SK-N-SH (cell line): Measurements from ENCODE around the gene SLC5A8. TPM values are rescaled to one million over a fixed set of nuclear protein-coding genes. Genes with fewer than 3 reads are reported as not detected.

Experiments
- CTCF ChIA-PET: fragments of 300-600, 350-600 bp; formaldehyde crosslinking; extraction: SDS; loops from one replicate; lab custom pipeline; 2021; lab: Yijun Ruan, JAX
- POLR2A ChIA-PET: fragments of 350-600 bp; sonication (Branson Sonifier 250); formaldehyde crosslinking; extraction: SDS; loops from one replicate; lab custom pipeline; 2020; ENCODE audit warnings: antibody characterized with exemption, inconsistent platforms; lab: Yijun Ruan, JAX
- DNase-seq: peaks from one replicate; pipeline ENCODE4 v3.0.0; 2012
- H2AFZ ChIP-seq: fragments of 200-600 bp; sonication (generic); 2 replicates; pipeline ENCODE4 v1.8.1; 2016; ENCODE audit warnings: antibody characterized with exemption, mild to moderate bottlenecking, low read depth
- H3F3A ChIP-seq: fragments of 200-600 bp; sonication (generic); replicated peaks from 2 replicates; pipeline ENCODE3; 2016; ENCODE audit warnings: antibody characterized with exemption, mild to moderate bottlenecking; ENCODE audit not compliant: insufficient read depth
- H3K27ac ChIP-seq, 2 experiments: fragments of 200-500 bp in 1 of 2; fragments of 200-600 bp in 1 of 2; sonication (Bioruptor generic) in 1 of 2; sonication (generic), shearing (Covaris generic) in 1 of 2; 2 replicates each; pipeline versions ENCODE4 v1.5.1 to v1.6.1; 2014 to 2016; ENCODE audit warnings: low read depth in 2 of 2, inconsistent platforms in 1 of 2, low read length in 1 of 2, mild to moderate bottlenecking in 1 of 2, mixed read lengths in 1 of 2
- H3K27me3 ChIP-seq: fragments of 200-600 bp; sonication (generic), shearing (Covaris generic); 2 replicates; pipeline ENCODE4 v1.6.1; 2016; ENCODE audit warnings: mixed run types; ENCODE audit not compliant: insufficient read depth
- H3K36me3 ChIP-seq, 2 experiments: fragments of 200-500 bp in 1 of 2; fragments of 200-600 bp in 1 of 2; sonication (Bioruptor generic) in 1 of 2; sonication (generic) in 1 of 2; replicated peaks in 1 of 2; 2 replicates each; pipeline versions ENCODE3 to v1.5.1; 2014 to 2016; ENCODE audit warnings: low read length in 1 of 2, mild to moderate bottlenecking in 1 of 2; ENCODE audit not compliant: insufficient read depth in 2 of 2, control insufficient read depth in 1 of 2
- H3K4me1 ChIP-seq, 2 experiments: fragments of 200-500 bp in 1 of 2; fragments of 200-600 bp in 1 of 2; sonication (Bioruptor generic) in 1 of 2; sonication (generic), shearing (Covaris generic) in 1 of 2; 2 replicates each; pipeline versions ENCODE4 v1.5.1 to v1.6.1; 2014 to 2016; ENCODE audit warnings: low read depth in 1 of 2, low read length in 1 of 2, mixed run types in 1 of 2; ENCODE audit not compliant: insufficient read depth in 2 of 2, control insufficient read depth in 1 of 2
- H3K4me2 ChIP-seq: fragments of 200-600 bp; sonication (generic), shearing (Covaris generic); 2 replicates; pipeline ENCODE4 v1.6.1; 2017; ENCODE audit warnings: mixed run types
- H3K4me3 ChIP-seq, 2 experiments: fragments of 200-500 bp in 1 of 2; fragments of 200-600 bp in 1 of 2; sonication (Bioruptor generic) in 1 of 2; sonication (generic), shearing (Covaris generic) in 1 of 2; 2 replicates each; pipeline versions ENCODE4 v1.5.1 to v1.8.1; 2014 to 2016; ENCODE audit warnings: low read depth in 2 of 2, inconsistent platforms in 1 of 2, low read length in 1 of 2, mild to moderate bottlenecking in 1 of 2, mixed read lengths in 1 of 2, moderate library complexity in 1 of 2
- H3K79me2 ChIP-seq: fragments of 200-600 bp; sonication (generic); 2 replicates; pipeline ENCODE4 v1.8.1; 2017; ENCODE audit warnings: mild to moderate bottlenecking; ENCODE audit not compliant: insufficient read depth
- H3K9ac ChIP-seq: fragments of 200-600 bp; sonication (generic); 2 replicates; pipeline ENCODE4 v1.6.1; 2017; ENCODE audit warnings: mixed run types
- H3K9me2 ChIP-seq: fragments of 200-600 bp; sonication (generic); 2 replicates; pipeline ENCODE4 v1.6.1; 2017; ENCODE audit warnings: mixed run types
- H3K9me3 ChIP-seq: fragments of 200-600 bp; sonication (generic); 2 replicates; pipeline ENCODE4 v1.6.1; 2017; ENCODE audit warnings: mixed run types, mild to moderate bottlenecking, moderate library complexity
- H4K20me1 ChIP-seq: fragments of 200-600 bp; sonication (generic); 2 replicates; pipeline ENCODE4 v1.6.1; 2017; ENCODE audit warnings: mild to moderate bottlenecking, mixed run types; ENCODE audit not compliant: insufficient read depth
- ELF1 ChIP-seq: IDR thresholded peaks from 2 replicates; pipeline ENCODE4 v1.4.0; 2012
- EP300 ChIP-seq, 2 experiments: IDR thresholded peaks; 2 replicates each; pipeline versions ENCODE4 v1.4.0 to v1.6.1; 2012; ENCODE audit warnings: borderline replicate concordance in 1 of 2, low read depth in 1 of 2, low read length in 1 of 2
- EZH2phosphoT487 ChIP-seq: fragments of 200-600 bp; sonication (generic); IDR thresholded peaks from 2 replicates; pipeline ENCODE4 v1.6.1; 2017; ENCODE audit warnings: low read depth, mixed run types, mild to moderate bottlenecking, antibody characterized with exemption, moderate library complexity, borderline replicate concordance
- FOSL2 ChIP-seq: IDR thresholded peaks from 2 replicates; pipeline ENCODE4 v1.4.0; 2012; ENCODE audit warnings: low read depth, mild to moderate bottlenecking, moderate library complexity, borderline replicate concordance
- FOXJ3 ChIP-seq: sonication (generic); formaldehyde crosslinking; IDR thresholded peaks from 2 replicates; pipeline ENCODE4 v1.5.1; 2020; ENCODE audit warnings: mild to moderate bottlenecking, missing genetic modification reagents
- GABPA ChIP-seq: IDR thresholded peaks from 2 replicates; pipeline ENCODE4 v1.4.0; 2012; ENCODE audit warnings: low read depth, mild to moderate bottlenecking
- MAX ChIP-seq: IDR thresholded peaks from 2 replicates; pipeline ENCODE4 v1.4.0; 2012; ENCODE audit warnings: low read depth
- MXI1 ChIP-seq: IDR thresholded peaks from 2 replicates; pipeline ENCODE4 v1.6.1; 2012; ENCODE audit warnings: mild to moderate bottlenecking, low read depth, low read length, improper control_type of control experiment
- NRF1 ChIP-seq: IDR thresholded peaks from 2 replicates; pipeline ENCODE4 v1.6.1; 2012; ENCODE audit warnings: low read depth, mild to moderate bottlenecking, low read length
- PBX3 ChIP-seq: IDR thresholded peaks from 2 replicates; pipeline ENCODE4; 2012
- POLR2AphosphoS5 ChIP-seq: IDR thresholded peaks from 2 replicates; pipeline ENCODE4 v1.6.1; 2012; ENCODE audit warnings: low read depth, low read length
- RAD21 ChIP-seq: IDR thresholded peaks from 2 replicates; pipeline ENCODE4 v1.6.1; 2012; ENCODE audit warnings: mild to moderate bottlenecking, low read length
- REST ChIP-seq: IDR thresholded peaks from 2 replicates; pipeline ENCODE4 v1.6.1; 2012; ENCODE audit warnings: mild to moderate bottlenecking, low read depth, low read length, moderate library complexity
- SIN3A ChIP-seq: IDR thresholded peaks from 2 replicates; pipeline ENCODE4 v1.6.1; 2012; ENCODE audit warnings: low read depth, mild to moderate bottlenecking, low read length, moderate library complexity, borderline replicate concordance
- USF2 ChIP-seq: fragments of 150-350 bp; IDR thresholded peaks from 2 replicates; pipeline ENCODE4 v1.6.1; 2017; ENCODE audit warnings: antibody characterized with exemption, low read length, low read depth, borderline replicate concordance
- WGBS: methylation state at CpG from one replicate; pipeline ENCODE4 v1.1.6; 2017; ENCODE audit warnings: low lambda C conversion rate; 5-methylcytosine and 5-hydroxymethylcytosine counted together
- polyA plus RNA-seq, 3 experiments: library from polyadenylated mRNA; depleted of rRNA; stranded (reverse); fragments of >200 nt; gene quantifications; 2 replicates each; pipeline ENCODE4 v1.2.3, GENCODE V29; 2012

The SLC5A8 gene
- polyA plus RNA-seq, 1 of the 3 experiments (the other 2 are of a cell fraction) = not detected

- no peaks in the 10 kb centered on the region for H3K79me2 ChIP-seq
- CTCF ChIA-PET = no interaction called here
- TF ChIP-seq RAD21 = no peak
- TF ChIP-seq, all 33 proteins: peak for 0
- Histone ChIP-seq H3K36me3 (no peaks in the 10 kb centered on the region), H3K27ac (no peak overlapping the region), H2AFZ (no peak overlapping the region), H3K27me3 (no peaks in the 10 kb centered on the region), H3K9me2 (no peaks in the 10 kb centered on the region), H3K9ac (no peak overlapping the region), H3K4me1 (no peaks in the 10 kb centered on the region), H4K20me1 (no peaks in the 10 kb centered on the region), H3F3A (no peaks in the 10 kb centered on the region), H3K9me3 (no peaks in the 10 kb centered on the region), H3K4me2 (no peak overlapping the region), H3K4me3 (no peak overlapping the region)
- WGBS = 60% methylated on average over 2 of the region's 2 CpGs
- POLR2A ChIA-PET = no interaction called here
- no peak for DNase-seq
Observed at GRCh38 chr12:101235686-101236085, 25.6 kb upstream of the SLC5A8 start.

- Histone ChIP-seq H3K36me3 (no peaks in the 10 kb centered on the region), H3K27me3 (no peaks in the 10 kb centered on the region), H3K27ac (peak overlapping the region in 1 of 2 experiments; percentile 88; a peak in 2 of 4 replicates), H2AFZ (no peak overlapping the region), H4K20me1 (no peaks in the 10 kb centered on the region), H3K9me3 (no peaks in the 10 kb centered on the region), H3K79me2 (no peaks in the 10 kb centered on the region), H3K4me3 (no peak overlapping the region), H3K4me1 (no peaks in the 10 kb centered on the region; a peak in 1 of 4 replicates), H3F3A (peaks cover 7% of the 10 kb centered on the region), H3K9ac (no peak overlapping the region; the same call in 1 of the 2 replicates), H3K9me2 (no peaks in the 10 kb centered on the region), H3K4me2 (no peak overlapping the region)
- WGBS = 42% methylated on average over 4 of the region's 4 CpGs
- TF ChIP-seq POLR2AphosphoS5 (no peak), NRF1 (no peak), MXI1 (no peak), RAD21 (no peak), REST (no peak), GABPA (no peak), ELF1 (no peak), EZH2phosphoT487 (no peak), FOXJ3 (no peak), EP300 (IDR thresholded peaks at IDR 0.05; ENCODE audit: borderline replicate concordance in 1 of 2, low read depth in 1 of 2, low read length in 1 of 2) (no peak), USF2 (no peak), MAX (no peak), SIN3A (no peak), FOSL2 (no peak), PBX3 (no peak)
- DNase-seq = no peak
- POLR2A ChIA-PET = no interaction called here
- CTCF ChIA-PET = no interaction called here
Observed at GRCh38 chr12:101231636-101232035, 21.6 kb upstream of the SLC5A8 start.
